Measurements from ENCODE around the gene TSPO. TPM values are rescaled to one million over a fixed set of nuclear protein-coding genes. Genes with fewer than 3 reads are reported as not detected.
A peak's percentile ranks its signal among the peaks of the same experiment; 100 is the strongest.

The TSPO gene
- total RNA-seq, 4 donors from 2014 or later: 101 to 174 (median 113) TPM

DNA sequence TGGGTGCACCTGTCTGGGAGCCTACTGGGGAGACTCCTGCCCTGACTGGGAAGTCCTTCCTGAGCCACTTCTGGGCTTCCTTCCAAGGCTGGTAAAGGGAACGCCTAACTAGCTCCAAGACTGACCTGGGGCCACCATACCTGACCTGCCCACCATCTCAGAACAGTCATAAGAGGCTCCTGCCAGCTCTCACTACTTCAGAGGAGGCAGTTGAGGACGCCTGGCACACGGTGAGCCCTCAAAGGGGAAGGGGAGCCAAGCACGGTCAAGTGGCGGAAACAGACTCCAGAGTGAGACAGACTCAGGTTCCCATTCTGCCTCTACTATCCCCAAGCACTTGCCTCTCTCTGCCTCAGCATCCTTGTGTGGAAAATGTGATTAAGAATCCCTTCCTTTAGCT lies 15.8 kb upstream of the TSPO start:
- in situ Hi-C loops (cut with MboI; ENCODE audit: low sequenced_read_pairs in 4 of 4) (no loop called here), intact Hi-C loops (cut with DNase I; ENCODE audit: low total_unique reads) (no loop called here)
- DNase-seq (no peak), ATAC-seq (no peak)
- Histone ChIP-seq H3K9me3 (no peaks in the 10 kb centered on the region), H3K27me3 (no peaks in the 10 kb centered on the region), H3K4me3 (no peak overlapping the region), H3K36me3 (peaks cover 0 to 70% of the 10 kb centered on the region in 2 donors), H3K27ac (no peak overlapping the region), H3K4me1 (no peaks in the 10 kb centered on the region)
- TF ChIP-seq POLR2A (IDR thresholded peaks at IDR 0.05): no peak
- TF ChIP-seq, protein P1, sequence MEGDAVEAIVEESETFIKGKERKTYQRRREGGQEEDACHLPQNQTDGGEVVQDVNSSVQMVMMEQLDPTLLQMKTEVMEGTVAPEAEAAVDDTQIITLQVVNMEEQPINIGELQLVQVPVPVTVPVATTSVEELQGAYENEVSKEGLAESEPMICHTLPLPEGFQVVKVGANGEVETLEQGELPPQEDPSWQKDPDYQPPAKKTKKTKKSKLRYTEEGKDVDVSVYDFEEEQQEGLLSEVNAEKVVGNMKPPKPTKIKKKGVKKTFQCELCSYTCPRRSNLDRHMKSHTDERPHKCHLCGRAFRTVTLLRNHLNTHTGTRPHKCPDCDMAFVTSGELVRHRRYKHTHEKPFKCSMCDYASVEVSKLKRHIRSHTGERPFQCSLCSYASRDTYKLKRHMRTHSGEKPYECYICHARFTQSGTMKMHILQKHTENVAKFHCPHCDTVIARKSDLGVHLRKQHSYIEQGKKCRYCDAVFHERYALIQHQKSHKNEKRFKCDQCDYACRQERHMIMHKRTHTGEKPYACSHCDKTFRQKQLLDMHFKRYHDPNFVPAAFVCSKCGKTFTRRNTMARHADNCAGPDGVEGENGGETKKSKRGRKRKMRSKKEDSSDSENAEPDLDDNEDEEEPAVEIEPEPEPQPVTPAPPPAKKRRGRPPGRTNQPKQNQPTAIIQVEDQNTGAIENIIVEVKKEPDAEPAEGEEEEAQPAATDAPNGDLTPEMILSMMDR (IDR thresholded peaks at IDR 0.05 in 4 of 5, conservative IDR thresholded peaks at IDR 0.05 in 1 of 5): no peak

DNA sequence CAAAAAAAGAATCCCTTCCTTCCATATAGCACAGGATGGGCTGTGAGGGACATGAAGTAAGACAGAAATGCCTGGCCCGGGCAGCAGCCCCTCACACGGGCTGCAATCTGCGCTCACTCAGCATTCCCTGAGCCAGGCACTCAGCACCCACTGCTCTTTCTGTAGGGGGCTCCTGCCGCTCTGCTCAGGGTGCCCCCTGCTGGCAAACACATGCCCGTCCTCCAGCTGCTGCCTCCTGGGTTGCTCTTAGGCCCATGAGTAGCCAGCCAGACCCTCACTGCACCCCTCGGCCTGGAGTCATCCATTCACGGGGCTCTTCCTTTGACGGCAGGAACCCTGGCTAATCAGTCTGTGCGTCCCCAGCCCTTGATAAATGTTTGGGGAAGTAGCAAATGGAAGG lies 15.1 kb upstream of the TSPO start:
- DNase-seq: no peak
- ATAC-seq: no peak
- Histone ChIP-seq H3K36me3 (peaks cover 0 to 77% of the 10 kb centered on the region in 2 donors), H3K27me3 (no peaks in the 10 kb centered on the region), H3K9me3 (no peaks in the 10 kb centered on the region), H3K4me3 (no peak overlapping the region), H3K27ac (no peak overlapping the region), H3K4me1 (no peaks in the 10 kb centered on the region)
- intact Hi-C loops (cut with DNase I; ENCODE audit: low total_unique reads): no loop called here
- in situ Hi-C loops (cut with MboI; ENCODE audit: low sequenced_read_pairs in 4 of 4): no loop called here
- TF ChIP-seq, protein P1 (IDR thresholded peaks at IDR 0.05 in 4 of 5, conservative IDR thresholded peaks at IDR 0.05 in 1 of 5): peak in 4 of 5 experiments; percentile 16 to 52 (median 30)
- TF ChIP-seq POLR2A (IDR thresholded peaks at IDR 0.05): no peak

DNA sequence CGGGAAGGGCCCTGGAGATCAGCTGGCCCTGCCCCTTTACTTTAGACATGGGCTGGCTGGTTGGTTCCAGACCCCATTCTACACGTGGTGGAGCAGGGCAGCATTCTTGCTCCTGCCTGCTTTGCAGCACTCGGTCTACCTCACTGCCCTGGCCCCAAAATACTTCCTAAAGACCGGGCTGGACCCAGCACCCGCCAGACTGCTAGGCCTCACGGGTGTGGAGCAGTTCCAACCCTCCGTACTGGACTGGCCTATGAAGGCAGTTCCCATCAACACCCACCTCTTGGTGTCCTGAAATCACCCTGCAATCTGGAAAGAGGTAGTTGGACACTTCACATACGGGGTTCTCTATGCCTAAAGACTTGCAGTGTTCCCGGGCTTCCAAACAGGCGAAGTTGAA lies 14.6 kb upstream of the TSPO start:
- DNase-seq (no peak), ATAC-seq (no peak)
- no peak for TF ChIP-seq POLR2A (IDR thresholded peaks at IDR 0.05)
- TF ChIP-seq, protein P1 (IDR thresholded peaks at IDR 0.05 in 4 of 5, conservative IDR thresholded peaks at IDR 0.05 in 1 of 5): no peak
- no peaks in the 10 kb centered on the region for H3K9me3 ChIP-seq
- H3K27ac ChIP-seq: no peak overlapping the region
- intact Hi-C loops (cut with DNase I; ENCODE audit: low total_unique reads) (no loop called here), in situ Hi-C loops (cut with MboI; ENCODE audit: low sequenced_read_pairs in 4 of 4) (no loop called here)
- no peaks in the 10 kb centered on the region for H3K27me3 ChIP-seq
- peaks cover 0 to 77% of the 10 kb centered on the region in 2 donors for H3K36me3 ChIP-seq
- H3K4me3 ChIP-seq: no peak overlapping the region
- H3K4me1 ChIP-seq: peaks cover 0 to 4% of the 10 kb centered on the region in 2 donors

DNA sequence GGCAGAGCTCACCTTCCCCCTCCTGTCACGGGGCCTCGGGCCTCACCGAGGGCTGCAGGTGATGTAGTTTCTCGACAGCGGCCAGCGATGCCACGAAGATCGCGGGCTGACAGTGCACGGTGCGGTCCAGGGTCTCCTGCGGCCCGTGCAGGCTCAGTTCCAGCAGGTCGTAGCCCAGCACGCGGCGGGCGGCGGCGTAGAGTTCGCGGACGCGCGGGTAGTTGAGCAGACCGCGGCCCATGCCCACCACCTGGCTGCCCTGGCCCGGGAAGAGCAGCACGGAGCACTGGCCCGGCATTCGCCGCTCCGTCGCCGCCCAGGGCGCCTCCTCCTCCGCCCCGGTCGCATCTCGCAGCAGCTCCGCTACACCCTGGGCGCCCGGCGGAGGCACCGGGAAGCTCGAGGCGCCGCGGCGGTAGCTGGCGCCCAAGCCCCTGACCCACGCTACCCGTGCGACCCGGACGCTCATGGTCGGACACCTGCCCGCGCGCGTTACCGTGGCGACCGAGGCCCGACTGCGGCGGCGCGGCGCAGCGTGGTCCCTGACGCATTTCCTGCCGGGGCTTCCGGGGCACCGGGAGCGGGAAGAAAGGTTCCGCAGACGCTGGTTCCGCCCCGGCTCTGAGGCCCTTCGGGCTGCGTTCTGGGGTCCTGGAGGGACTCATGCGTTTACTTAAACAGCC lies 8.3 kb upstream of the TSPO start, which contains the start of gene MCAT:
Gene MCAT, minus strand, starts transcription at position 519 of the 683 bp plus-strand sequence. Its CDS starts 50 bp downstream, at position 469.
- intact Hi-C loops (cut with DNase I; ENCODE audit: low total_unique reads) (loop anchor here (1.0 to 10.0 kb wide), 3 partner anchors 8 to 672 kb away; partner anchors contain the start of genes EFCAB6, TSPO and TTLL12), in situ Hi-C loops (cut with MboI; ENCODE audit: low sequenced_read_pairs in 4 of 4) (no loop called here)
- H3K27me3 ChIP-seq: no peaks in the 10 kb centered on the region
- peaks cover 9 to 17% of the 10 kb centered on the region in 2 donors for H3K4me1 ChIP-seq
- ATAC-seq (peak; percentile 95 to 97), DNase-seq (peak; percentile 72 to 75)
- H3K9me3 ChIP-seq: no peaks in the 10 kb centered on the region
- peaks cover 0 to 30% of the 10 kb centered on the region in 2 donors for H3K36me3 ChIP-seq
- peak within 1 kb of the TSS; percentile 78 to 99 (median 90) for H3K4me3 ChIP-seq
- TF ChIP-seq, protein P1 (IDR thresholded peaks at IDR 0.05 in 4 of 5, conservative IDR thresholded peaks at IDR 0.05 in 1 of 5): no peak
- peak; percentile 49 to 56 for TF ChIP-seq POLR2A (IDR thresholded peaks at IDR 0.05)
- H3K27ac ChIP-seq: peak within 1 kb of the TSS; percentile 72 to 84 (median 72)
